ENCODE data around the gene PSMC3IP.
"Not testable (repeated sequence)": the region's sequence is repeated elsewhere in the genome, so short reads cannot be mapped to it uniquely, and the experiment has no call there.

The PSMC3IP gene

DNA sequence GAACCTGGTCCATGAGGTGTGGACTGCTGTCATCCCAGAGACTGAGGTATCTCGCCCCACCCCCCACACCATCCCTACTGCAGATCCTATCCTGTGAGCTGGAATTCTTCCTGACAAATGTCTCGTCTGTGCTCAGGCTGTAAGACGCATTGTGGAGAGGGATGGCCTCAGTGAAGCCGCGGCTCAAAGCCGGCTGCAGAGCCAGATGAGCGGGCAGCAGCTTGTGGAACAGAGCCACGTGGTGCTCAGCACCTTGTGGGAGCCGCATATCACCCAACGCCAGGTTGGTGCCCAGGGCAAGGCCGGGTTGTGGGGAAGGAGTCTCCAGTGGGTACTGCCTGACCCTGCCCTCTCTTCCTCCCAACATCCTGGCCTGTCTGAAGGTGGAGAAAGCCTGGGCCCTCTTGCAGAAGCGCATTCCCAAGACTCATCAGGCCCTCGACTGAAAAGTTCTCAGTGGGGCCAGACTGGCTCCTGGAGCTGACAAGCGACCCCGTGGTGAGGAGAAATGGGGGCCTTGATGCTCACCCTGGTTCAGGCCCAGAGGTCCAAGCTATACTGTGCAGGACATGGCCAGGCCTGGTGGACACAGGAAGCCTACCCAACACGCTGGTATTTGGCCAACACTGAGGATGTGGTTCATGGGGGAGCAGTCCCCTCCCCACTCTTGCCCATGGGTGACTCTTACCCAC, 11.9 kb downstream of the PSMC3IP start:
- H3K4me3 ChIP-seq (ENCODE audit: low read length), result no peak overlapping the region
- H3K36me3 ChIP-seq (ENCODE audit: insufficient read depth, low read length), result peaks cover 50% of the 10 kb centered on the region
- H3K4me1 ChIP-seq (ENCODE audit: control insufficient read depth, insufficient read depth, low read length), result peaks cover 48% of the 10 kb centered on the region
- H3K9ac ChIP-seq (ENCODE audit: low read depth, low read length), result no peak overlapping the region
- H3K27me3 ChIP-seq (ENCODE audit: control insufficient read depth, insufficient read depth, low read length), result no peaks in the 10 kb centered on the region
- H3K9me3 ChIP-seq (replicated peaks; ENCODE audit: low read length), result no peaks in the 10 kb centered on the region
- H3K4me2 ChIP-seq (ENCODE audit: low read length), result no peak overlapping the region

- Histone ChIP-seq H3K27me3 (ENCODE audit: control insufficient read depth, insufficient read depth, low read length) (no peaks in the 10 kb centered on the region), H3K9me3 (replicated peaks; ENCODE audit: low read length) (no peaks in the 10 kb centered on the region), H3K9ac (ENCODE audit: low read depth, low read length) (no peak overlapping the region), H3K4me3 (ENCODE audit: low read length) (no peak overlapping the region), H3K36me3 (ENCODE audit: insufficient read depth, low read length) (peaks cover 45% of the 10 kb centered on the region), H3K4me1 (ENCODE audit: control insufficient read depth, insufficient read depth, low read length) (peaks cover 49% of the 10 kb centered on the region), H3K4me2 (ENCODE audit: low read length) (no peak overlapping the region)
Measured at GRCh38 chr17:42564815-42565522, 12.6 kb downstream of the PSMC3IP start.

DNA sequence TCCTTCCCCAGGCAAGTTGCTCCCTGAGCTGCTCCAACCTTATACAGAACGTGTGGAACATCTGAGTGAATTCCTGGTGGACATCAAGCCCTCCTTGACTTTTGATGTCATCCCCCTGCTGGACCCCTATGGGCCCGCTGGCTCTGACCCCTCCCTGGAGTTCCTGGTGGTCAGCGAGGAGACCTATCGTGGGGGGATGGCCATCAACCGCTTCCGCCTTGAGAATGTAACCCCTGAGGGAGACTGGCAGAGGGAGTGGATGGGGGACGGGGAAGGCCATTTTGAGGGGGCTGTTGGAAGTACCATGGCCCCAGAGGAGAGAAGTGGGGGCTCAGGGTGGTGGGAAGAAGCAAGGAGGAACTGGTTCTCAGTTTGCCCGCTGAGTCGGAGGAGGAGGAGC, 13.6 kb downstream of the PSMC3IP start:
- H3K4me3 ChIP-seq (ENCODE audit: low read length), result no peak overlapping the region
- peaks cover 34% of the 10 kb centered on the region for H3K36me3 ChIP-seq (ENCODE audit: insufficient read depth, low read length)
- peaks cover 40% of the 10 kb centered on the region for H3K4me1 ChIP-seq (ENCODE audit: control insufficient read depth, insufficient read depth, low read length)
- peak overlapping the region; percentile 89 for H3K9ac ChIP-seq (ENCODE audit: low read depth, low read length)
- no peaks in the 10 kb centered on the region for H3K27me3 ChIP-seq (ENCODE audit: control insufficient read depth, insufficient read depth, low read length)
- peak overlapping the region; percentile 97 for H3K4me2 ChIP-seq (ENCODE audit: low read length)
- H3K9me3 ChIP-seq (replicated peaks; ENCODE audit: low read length), result no peaks in the 10 kb centered on the region

GRCh38 chr17:42563543-42563942, 14.0 kb downstream of the PSMC3IP start:
- Histone ChIP-seq H3K27me3 (ENCODE audit: control insufficient read depth, insufficient read depth, low read length) (no peaks in the 10 kb centered on the region), H3K36me3 (ENCODE audit: insufficient read depth, low read length) (peaks cover 30% of the 10 kb centered on the region), H3K9me3 (replicated peaks; ENCODE audit: low read length) (no peaks in the 10 kb centered on the region), H3K4me1 (ENCODE audit: control insufficient read depth, insufficient read depth, low read length) (peaks cover 36% of the 10 kb centered on the region), H3K9ac (ENCODE audit: low read depth, low read length) (peak overlapping the region; percentile 89), H3K4me2 (ENCODE audit: low read length) (peak overlapping the region; percentile 97), H3K4me3 (ENCODE audit: low read length) (peak overlapping the region; percentile 77)

GRCh38 chr17:42563143-42563509, 14.4 kb downstream of the PSMC3IP start:
- Histone ChIP-seq H3K9ac (ENCODE audit: low read depth, low read length) (peak overlapping the region; percentile 89), H3K36me3 (ENCODE audit: insufficient read depth, low read length) (peaks cover 27% of the 10 kb centered on the region), H3K4me1 (ENCODE audit: control insufficient read depth, insufficient read depth, low read length) (peaks cover 34% of the 10 kb centered on the region), H3K4me2 (ENCODE audit: low read length) (peak overlapping the region; percentile 97), H3K27me3 (ENCODE audit: control insufficient read depth, insufficient read depth, low read length) (no peaks in the 10 kb centered on the region), H3K9me3 (replicated peaks; ENCODE audit: low read length) (no peaks in the 10 kb centered on the region), H3K4me3 (ENCODE audit: low read length) (peak overlapping the region; percentile 77)

DNA sequence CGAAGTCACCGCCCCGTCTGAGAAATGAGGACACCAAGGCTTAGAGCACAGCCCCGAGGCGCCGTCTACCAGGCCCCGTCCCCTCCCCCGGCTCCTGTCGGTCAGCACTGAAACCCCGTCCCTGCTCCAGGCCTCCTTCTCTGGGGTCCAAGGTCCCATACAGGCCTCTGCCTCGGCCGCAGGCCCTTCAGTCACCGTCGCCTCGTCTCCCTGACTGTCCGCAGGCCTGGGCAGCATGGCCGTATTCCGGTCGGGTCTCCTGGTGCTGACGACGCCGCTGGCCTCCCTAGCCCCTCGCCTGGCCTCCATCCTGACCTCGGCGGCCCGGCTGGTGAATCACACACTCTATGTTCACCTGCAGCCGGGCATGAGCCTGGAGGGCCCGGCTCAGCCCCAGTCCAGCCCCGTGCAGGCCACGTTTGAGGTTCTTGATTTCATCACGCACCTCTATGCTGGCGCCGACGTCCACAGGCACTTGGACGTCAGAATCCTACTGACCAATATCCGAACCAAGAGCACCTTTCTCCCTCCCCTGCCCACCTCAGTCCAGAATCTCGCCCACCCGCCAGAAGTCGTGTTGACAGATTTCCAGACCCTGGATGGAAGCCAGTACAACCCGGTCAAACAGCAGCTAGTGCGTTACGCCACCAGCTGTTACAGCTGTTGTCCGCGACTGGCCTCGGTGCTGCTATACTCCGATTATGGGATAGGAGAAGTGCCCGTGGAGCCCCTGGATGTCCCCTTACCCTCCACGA, 15.0 kb downstream of the PSMC3IP start:
- Histone ChIP-seq H3K4me1 (ENCODE audit: control insufficient read depth, insufficient read depth, low read length) (peaks cover 30% of the 10 kb centered on the region), H3K4me2 (ENCODE audit: low read length) (peak overlapping the region; percentile 97), H3K36me3 (ENCODE audit: insufficient read depth, low read length) (peaks cover 27% of the 10 kb centered on the region), H3K9me3 (replicated peaks; ENCODE audit: low read length) (no peaks in the 10 kb centered on the region), H3K4me3 (ENCODE audit: low read length) (peak overlapping the region; percentile 77), H3K27me3 (ENCODE audit: control insufficient read depth, insufficient read depth, low read length) (no peaks in the 10 kb centered on the region), H3K9ac (ENCODE audit: low read depth, low read length) (peak overlapping the region; percentile 89)

DNA sequence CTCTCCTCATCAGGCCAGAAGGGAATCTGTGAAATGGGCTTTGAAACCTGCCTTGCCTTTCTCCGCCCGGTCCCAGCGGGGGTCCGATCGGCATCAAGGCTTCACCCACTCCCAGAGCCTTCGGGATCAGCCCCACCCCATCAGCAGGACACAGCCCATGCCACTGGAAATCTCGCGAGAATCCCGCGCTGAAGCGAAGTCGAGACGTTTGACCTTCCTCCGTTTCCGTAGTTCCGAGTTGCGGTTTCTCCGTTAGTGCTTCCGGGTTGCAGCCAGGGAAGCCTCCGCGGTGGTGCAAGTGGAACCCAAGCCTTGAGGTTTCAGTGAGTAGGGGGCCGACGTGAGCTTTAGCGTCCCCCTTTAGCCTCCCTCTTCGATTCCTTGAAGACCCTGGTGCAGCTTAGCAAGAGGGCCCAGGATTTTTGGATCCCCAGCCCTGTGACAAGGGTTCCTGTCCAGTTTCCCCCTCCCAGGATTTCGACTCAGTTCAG, 15.6 kb downstream of the PSMC3IP start, which contains the start of gene COASY:
Gene COASY (plus strand): TSS at position 252 of the 491 bp plus-strand sequence. CDS start 475 bp downstream, outside the sequence.
- H3K9ac ChIP-seq (ENCODE audit: low read depth, low read length), result peak within 1 kb of the TSS; percentile 89
- no peaks in the 10 kb centered on the region for H3K9me3 ChIP-seq (replicated peaks; ENCODE audit: low read length)
- H3K4me2 ChIP-seq (ENCODE audit: low read length), result peak within 1 kb of the TSS; percentile 97
- peaks cover 27% of the 10 kb centered on the region for H3K36me3 ChIP-seq (ENCODE audit: insufficient read depth, low read length)
- H3K4me1 ChIP-seq (ENCODE audit: control insufficient read depth, insufficient read depth, low read length), result peaks cover 30% of the 10 kb centered on the region
- peak within 1 kb of the TSS; percentile 77 for H3K4me3 ChIP-seq (ENCODE audit: low read length)
- no peaks in the 10 kb centered on the region for H3K27me3 ChIP-seq (ENCODE audit: control insufficient read depth, insufficient read depth, low read length)

GRCh38 chr17:42560246-42560645, 17.3 kb downstream of the PSMC3IP start:
- peaks cover 13% of the 10 kb centered on the region for H3K36me3 ChIP-seq (ENCODE audit: insufficient read depth, low read length)
- H3K4me1 ChIP-seq (ENCODE audit: control insufficient read depth, insufficient read depth, low read length), result peaks cover 25% of the 10 kb centered on the region
- H3K9ac ChIP-seq (ENCODE audit: low read depth, low read length), result no peak overlapping the region
- H3K4me3 ChIP-seq (ENCODE audit: low read length), result no peak overlapping the region
- H3K4me2 ChIP-seq (ENCODE audit: low read length), result no peak overlapping the region
- H3K9me3 ChIP-seq (replicated peaks; ENCODE audit: low read length), result no peaks in the 10 kb centered on the region
- no peaks in the 10 kb centered on the region for H3K27me3 ChIP-seq (ENCODE audit: control insufficient read depth, insufficient read depth, low read length)

DNA sequence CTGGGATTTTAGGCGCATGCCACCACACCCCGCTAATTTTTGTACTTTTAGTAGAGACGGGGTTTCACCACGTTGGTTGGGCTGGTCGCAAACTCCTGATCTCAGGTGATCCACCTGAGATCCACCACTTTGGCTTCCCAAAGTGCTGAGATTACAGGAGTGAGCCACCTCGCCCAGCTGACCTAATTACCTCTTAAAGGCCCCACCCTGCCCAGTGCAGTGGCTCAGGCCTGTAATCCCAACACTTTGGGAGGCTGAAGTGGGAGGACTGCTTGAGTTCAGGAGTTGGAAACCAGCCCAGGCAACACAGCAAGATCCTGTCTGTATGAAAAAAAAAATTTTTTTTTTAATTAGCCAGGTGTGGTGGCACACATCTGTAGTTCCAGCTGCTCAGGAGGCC, 18.5 kb downstream of the PSMC3IP start:
- H3K4me2 ChIP-seq (ENCODE audit: low read length), result no peak overlapping the region
- H3K9ac ChIP-seq (ENCODE audit: low read depth, low read length), result no peak overlapping the region
- peaks cover 1% of the 10 kb centered on the region for H3K36me3 ChIP-seq (ENCODE audit: insufficient read depth, low read length)
- no peaks in the 10 kb centered on the region for H3K27me3 ChIP-seq (ENCODE audit: control insufficient read depth, insufficient read depth, low read length)
- H3K9me3 ChIP-seq (replicated peaks; ENCODE audit: low read length), result no peaks in the 10 kb centered on the region
- H3K4me1 ChIP-seq (ENCODE audit: control insufficient read depth, insufficient read depth, low read length), result peaks cover 29% of the 10 kb centered on the region
- H3K4me3 ChIP-seq (ENCODE audit: low read length), result no peak overlapping the region

GRCh38 chr17:42555961-42556617, 21.4 kb downstream of the PSMC3IP start:
- H3K4me2 ChIP-seq (ENCODE audit: low read length); H3K9ac ChIP-seq (ENCODE audit: low read depth, low read length); H3K9me3 ChIP-seq (replicated peaks; ENCODE audit: low read length); H3K4me3 ChIP-seq (ENCODE audit: low read length); H3K36me3 ChIP-seq (ENCODE audit: insufficient read depth, low read length); H3K27me3 ChIP-seq (ENCODE audit: control insufficient read depth, insufficient read depth, low read length): not testable (repeated sequence)
- peaks cover 19% of the 10 kb centered on the region for H3K4me1 ChIP-seq (ENCODE audit: control insufficient read depth, insufficient read depth, low read length)

DNA sequence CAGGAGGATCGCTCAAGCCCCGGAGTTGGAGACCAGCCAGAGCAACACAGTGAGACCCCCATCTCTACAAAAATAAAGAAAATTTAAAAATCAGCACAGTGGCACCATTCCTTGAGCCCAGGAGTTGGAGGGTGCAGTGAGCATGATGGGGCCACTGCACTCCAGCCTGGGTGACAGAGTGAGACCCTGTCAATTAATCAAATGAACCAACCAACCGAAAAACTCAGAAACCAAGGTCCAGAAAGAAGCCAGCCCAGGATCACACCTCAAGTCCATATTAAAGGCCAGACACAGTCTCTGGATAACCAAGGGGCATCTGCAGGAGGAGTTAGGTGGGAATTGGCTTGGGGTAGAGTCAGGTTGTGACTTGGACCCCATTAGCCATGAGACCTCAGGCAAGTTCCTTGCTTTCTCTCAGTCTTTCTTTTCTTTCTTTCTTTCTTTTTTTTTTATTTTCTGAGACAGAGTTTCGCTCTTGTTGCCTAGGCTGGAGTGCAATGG, 22.4 kb downstream of the PSMC3IP start:
- H3K4me1 ChIP-seq (ENCODE audit: control insufficient read depth, insufficient read depth, low read length), result peaks cover 17% of the 10 kb centered on the region
- no peaks in the 10 kb centered on the region for H3K36me3 ChIP-seq (ENCODE audit: insufficient read depth, low read length)
- H3K9ac ChIP-seq (ENCODE audit: low read depth, low read length), result peak overlapping the region; percentile 91
- peak overlapping the region; percentile 92 for H3K4me3 ChIP-seq (ENCODE audit: low read length)
- no peaks in the 10 kb centered on the region for H3K9me3 ChIP-seq (replicated peaks; ENCODE audit: low read length)
- H3K4me2 ChIP-seq (ENCODE audit: low read length), result peak overlapping the region; percentile 95
- no peaks in the 10 kb centered on the region for H3K27me3 ChIP-seq (ENCODE audit: control insufficient read depth, insufficient read depth, low read length)
